ENCODE data around the gene POMGNT1. TPM values are rescaled to one million over a fixed set of nuclear protein-coding genes. Genes with fewer than 3 reads are reported as not detected.
A peak's percentile ranks its signal among the peaks of the same experiment; 100 is the strongest.

Gene POMGNT1
- total RNA-seq, 1 donor from 2014 or later, result 54.8 TPM

DNA sequence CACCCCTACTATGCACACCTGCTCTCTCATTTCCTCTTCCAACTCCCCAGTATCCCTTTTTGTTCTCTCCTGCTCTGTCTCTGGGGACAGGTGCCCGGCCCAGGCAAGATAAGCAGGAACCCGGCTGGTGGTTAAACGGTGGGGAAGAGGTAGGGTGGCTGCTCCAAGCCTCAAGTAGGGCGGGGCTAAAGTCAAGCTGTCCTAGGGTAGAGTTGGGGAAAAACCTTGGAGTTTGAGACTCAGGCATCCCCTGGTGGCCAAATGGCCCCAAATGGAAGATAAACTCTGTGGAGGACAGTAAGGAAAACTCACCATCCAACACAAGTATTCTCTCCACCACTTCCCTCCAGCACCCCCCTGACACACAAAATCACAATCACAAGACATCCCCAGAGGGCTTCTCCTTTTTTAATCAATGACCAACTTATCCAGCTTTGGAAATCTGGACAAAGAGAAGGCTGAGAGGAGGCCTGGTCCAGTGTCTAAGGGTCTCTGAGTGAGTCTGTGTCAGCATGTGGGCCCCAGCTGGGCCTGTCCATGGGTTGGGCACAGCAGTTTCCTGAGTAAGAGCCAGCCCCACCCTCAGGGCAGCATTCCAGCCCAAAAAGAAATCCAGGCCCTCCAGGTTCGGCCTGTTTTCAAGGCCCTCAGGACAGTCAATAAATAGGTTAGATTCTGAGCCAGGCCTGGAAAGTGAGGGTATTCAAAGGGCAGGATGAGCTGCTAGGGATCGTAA, 9.8 kb downstream of the POMGNT1 start:
- H3K4me3 ChIP-seq (ENCODE audit: low read depth, low read length), result no peak overlapping the region
- no peaks in the 10 kb centered on the region for H3K27me3 ChIP-seq (ENCODE audit: control insufficient read depth, insufficient read depth, low read length)
- DNase-seq (ENCODE audit: low read depth) (peak; percentile 43), FAIRE-seq (no peak)
- TF ChIP-seq, protein P1, sequence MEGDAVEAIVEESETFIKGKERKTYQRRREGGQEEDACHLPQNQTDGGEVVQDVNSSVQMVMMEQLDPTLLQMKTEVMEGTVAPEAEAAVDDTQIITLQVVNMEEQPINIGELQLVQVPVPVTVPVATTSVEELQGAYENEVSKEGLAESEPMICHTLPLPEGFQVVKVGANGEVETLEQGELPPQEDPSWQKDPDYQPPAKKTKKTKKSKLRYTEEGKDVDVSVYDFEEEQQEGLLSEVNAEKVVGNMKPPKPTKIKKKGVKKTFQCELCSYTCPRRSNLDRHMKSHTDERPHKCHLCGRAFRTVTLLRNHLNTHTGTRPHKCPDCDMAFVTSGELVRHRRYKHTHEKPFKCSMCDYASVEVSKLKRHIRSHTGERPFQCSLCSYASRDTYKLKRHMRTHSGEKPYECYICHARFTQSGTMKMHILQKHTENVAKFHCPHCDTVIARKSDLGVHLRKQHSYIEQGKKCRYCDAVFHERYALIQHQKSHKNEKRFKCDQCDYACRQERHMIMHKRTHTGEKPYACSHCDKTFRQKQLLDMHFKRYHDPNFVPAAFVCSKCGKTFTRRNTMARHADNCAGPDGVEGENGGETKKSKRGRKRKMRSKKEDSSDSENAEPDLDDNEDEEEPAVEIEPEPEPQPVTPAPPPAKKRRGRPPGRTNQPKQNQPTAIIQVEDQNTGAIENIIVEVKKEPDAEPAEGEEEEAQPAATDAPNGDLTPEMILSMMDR (IDR thresholded peaks at IDR 0.05; ENCODE audit: insufficient read depth, low read length, severe bottlenecking), result peak; percentile 19
- peaks cover 24% of the 10 kb centered on the region for H3K36me3 ChIP-seq (ENCODE audit: control insufficient read depth, insufficient read depth, low read length)

DNA sequence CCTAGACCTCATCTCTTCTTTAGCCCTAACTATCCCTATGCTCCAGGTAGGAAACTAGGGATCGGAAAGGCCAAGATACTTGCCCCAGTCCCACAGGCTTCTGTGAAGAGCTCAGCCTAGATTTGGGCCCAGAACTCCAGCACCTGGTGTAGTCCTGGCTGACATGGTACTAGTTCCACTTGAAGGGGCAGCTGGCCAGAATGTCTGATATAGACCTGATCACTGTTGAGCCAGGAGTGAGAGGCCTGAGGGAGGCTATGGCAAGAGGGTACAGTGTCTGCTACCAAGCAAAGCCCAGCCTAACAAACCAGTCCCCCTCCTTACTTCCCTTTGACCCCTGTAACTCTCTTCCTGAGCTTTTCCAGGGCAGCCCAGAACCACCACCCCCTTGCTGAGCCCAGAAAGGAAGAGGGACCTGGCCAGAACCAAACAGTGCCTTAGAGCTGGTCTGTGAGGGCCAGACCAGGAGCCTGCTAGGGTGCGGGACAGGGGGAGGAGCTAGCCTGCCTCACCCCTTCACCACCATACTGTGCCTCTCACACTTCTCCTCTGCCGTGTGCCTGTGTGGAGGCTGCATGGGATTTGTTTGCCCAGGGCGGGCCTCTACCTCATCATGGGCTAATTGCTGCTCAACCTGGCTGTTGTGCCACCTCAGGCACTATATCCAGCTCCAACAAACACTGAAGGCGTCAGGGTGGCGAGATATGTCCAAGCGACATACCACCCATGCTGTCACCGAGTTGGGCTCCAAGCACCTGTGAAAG, 10.9 kb downstream of the POMGNT1 start:
- Histone ChIP-seq H3K4me3 (ENCODE audit: low read depth, low read length) (no peak overlapping the region), H3K27me3 (ENCODE audit: control insufficient read depth, insufficient read depth, low read length) (no peaks in the 10 kb centered on the region), H3K36me3 (ENCODE audit: control insufficient read depth, insufficient read depth, low read length) (peaks cover 20% of the 10 kb centered on the region)
- no peak for FAIRE-seq
- DNase-seq (ENCODE audit: low read depth), result no peak
- TF ChIP-seq, protein P1 (IDR thresholded peaks at IDR 0.05; ENCODE audit: insufficient read depth, low read length, severe bottlenecking), result no peak

DNA sequence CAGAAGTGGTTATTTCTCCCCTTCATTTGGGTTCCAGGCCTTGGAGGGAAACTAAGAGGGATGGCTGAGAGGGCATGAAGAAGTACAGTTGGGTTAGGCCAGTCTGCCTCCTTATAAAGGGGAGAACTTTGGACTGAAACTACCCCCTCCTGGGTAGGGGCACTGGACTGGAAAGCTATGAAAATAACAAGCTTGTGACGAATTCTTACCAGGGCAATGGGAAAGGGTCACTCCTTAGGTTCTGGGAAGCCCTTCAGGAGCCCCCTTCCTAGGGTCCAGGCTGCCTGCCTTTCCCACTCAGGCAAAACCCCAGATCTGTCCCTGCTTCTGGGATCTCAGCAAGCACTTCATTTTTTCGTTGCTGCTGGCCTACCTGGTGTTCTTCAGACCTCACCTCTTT, 12.2 kb downstream of the POMGNT1 start:
- H3K27me3 ChIP-seq (ENCODE audit: control insufficient read depth, insufficient read depth, low read length), result no peaks in the 10 kb centered on the region
- no peak overlapping the region for H3K4me3 ChIP-seq (ENCODE audit: low read depth, low read length)
- peaks cover 15% of the 10 kb centered on the region for H3K36me3 ChIP-seq (ENCODE audit: control insufficient read depth, insufficient read depth, low read length)
- FAIRE-seq (no peak), DNase-seq (ENCODE audit: low read depth) (no peak)
- TF ChIP-seq, protein P1 (IDR thresholded peaks at IDR 0.05; ENCODE audit: insufficient read depth, low read length, severe bottlenecking), result no peak

DNA sequence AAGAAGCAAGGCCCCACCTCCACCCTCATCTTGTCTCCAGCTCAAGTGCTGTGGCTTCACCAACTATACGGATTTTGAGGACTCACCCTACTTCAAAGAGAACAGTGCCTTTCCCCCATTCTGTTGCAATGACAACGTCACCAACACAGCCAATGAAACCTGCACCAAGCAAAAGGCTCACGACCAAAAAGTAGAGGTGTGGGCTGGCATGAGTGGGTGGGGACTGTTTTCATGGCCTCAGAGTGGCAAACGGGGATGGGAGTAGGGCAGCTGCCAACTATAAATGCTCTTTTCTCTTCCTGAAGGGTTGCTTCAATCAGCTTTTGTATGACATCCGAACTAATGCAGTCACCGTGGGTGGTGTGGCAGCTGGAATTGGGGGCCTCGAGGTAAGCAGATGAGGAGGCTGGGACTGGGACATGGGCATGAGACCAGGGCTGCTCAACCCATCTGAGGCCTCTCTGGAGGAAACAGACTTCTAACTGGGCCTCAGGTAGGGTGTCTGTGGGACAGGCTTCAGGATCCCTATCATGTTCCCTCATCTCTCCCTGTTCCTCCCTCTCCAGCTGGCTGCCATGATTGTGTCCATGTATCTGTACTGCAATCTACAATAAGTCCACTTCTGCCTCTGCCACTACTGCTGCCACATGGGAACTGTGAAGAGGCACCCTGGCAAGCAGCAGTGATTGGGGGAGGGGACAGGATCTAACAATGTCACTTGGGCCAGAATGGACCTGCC, 13.1 kb downstream of the POMGNT1 start:
- DNase-seq (ENCODE audit: low read depth) (no peak), FAIRE-seq (no peak)
- Histone ChIP-seq H3K36me3 (ENCODE audit: control insufficient read depth, insufficient read depth, low read length) (peaks cover 13% of the 10 kb centered on the region), H3K27me3 (ENCODE audit: control insufficient read depth, insufficient read depth, low read length) (no peaks in the 10 kb centered on the region), H3K4me3 (ENCODE audit: low read depth, low read length) (no peak overlapping the region)
- TF ChIP-seq, protein P1 (IDR thresholded peaks at IDR 0.05; ENCODE audit: insufficient read depth, low read length, severe bottlenecking), result no peak

DNA sequence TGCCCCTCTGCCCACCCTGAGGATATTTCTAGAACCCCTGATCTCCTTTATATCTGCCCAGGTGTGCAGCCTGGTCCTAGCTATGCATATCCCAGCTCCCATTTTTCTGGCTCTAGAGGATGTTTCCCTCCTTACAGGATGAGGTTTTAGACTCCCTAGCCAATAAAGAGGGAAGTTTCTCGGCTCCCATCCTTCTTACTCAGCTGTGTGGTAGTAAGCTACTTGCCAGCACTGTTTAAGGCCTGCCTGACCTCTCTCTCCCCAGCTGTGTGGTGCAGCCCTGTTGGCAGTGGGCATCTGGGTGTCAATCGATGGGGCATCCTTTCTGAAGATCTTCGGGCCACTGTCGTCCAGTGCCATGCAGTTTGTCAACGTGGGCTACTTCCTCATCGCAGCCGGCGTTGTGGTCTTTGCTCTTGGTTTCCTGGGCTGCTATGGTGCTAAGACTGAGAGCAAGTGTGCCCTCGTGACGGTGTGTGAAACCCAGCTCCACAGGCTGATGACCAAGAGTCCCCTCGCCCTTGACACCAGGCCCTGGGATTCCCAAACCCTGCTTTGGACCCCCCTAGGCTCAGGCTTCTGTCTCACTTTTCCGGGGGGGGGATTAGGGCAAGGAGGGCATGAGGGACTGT, 14.2 kb downstream of the POMGNT1 start:
- DNase-seq (ENCODE audit: low read depth) (no peak), FAIRE-seq (peak; percentile 50)
- TF ChIP-seq, protein P1 (IDR thresholded peaks at IDR 0.05; ENCODE audit: insufficient read depth, low read length, severe bottlenecking), result no peak
- Histone ChIP-seq H3K36me3 (ENCODE audit: control insufficient read depth, insufficient read depth, low read length) (peaks cover 10% of the 10 kb centered on the region), H3K4me3 (ENCODE audit: low read depth, low read length) (no peak overlapping the region), H3K27me3 (ENCODE audit: control insufficient read depth, insufficient read depth, low read length) (no peaks in the 10 kb centered on the region)

Data from bronchial epithelial cell (primary cell).